ENCODE measurements around the gene RHOD. TPM values are rescaled to one million over a fixed set of nuclear protein-coding genes. Genes with fewer than 3 reads are reported as not detected.

The RHOD gene
- total RNA-seq, 4 donors from 2014 or later, result 9.4 to 23.6 (median 10.4) TPM

GRCh38 chr11:67054346-67054835 is 2.3 kb upstream of the RHOD start:
- DNase-seq, result no peak
- Histone ChIP-seq H3K27ac (no peak overlapping the region), H3K27me3 (no peaks in the 10 kb centered on the region), H3K9me3 (no peaks in the 10 kb centered on the region), H3K4me3 (no peak overlapping the region), H3K4me1 (no peaks in the 10 kb centered on the region), H3K36me3 (no peaks in the 10 kb centered on the region)
- intact Hi-C loops (cut with DNase I; ENCODE audit: low total_unique reads), result no loop called here
- TF ChIP-seq POLR2A (IDR thresholded peaks at IDR 0.05), result no peak
- TF ChIP-seq CTCF (IDR thresholded peaks at IDR 0.05), result no peak

GRCh38 chr11:67054836-67055523 is 1.7 kb upstream of the RHOD start:
- Histone ChIP-seq H3K9me3 (no peaks in the 10 kb centered on the region), H3K36me3 (no peaks in the 10 kb centered on the region), H3K27me3 (no peaks in the 10 kb centered on the region), H3K4me3 (no peak overlapping the region), H3K27ac (no peak overlapping the region), H3K4me1 (no peaks in the 10 kb centered on the region)
- TF ChIP-seq CTCF (IDR thresholded peaks at IDR 0.05) (no peak), POLR2A (IDR thresholded peaks at IDR 0.05) (no peak)
- no peak for DNase-seq
- intact Hi-C loops (cut with DNase I; ENCODE audit: low total_unique reads), result no loop called here

- H3K4me1 ChIP-seq, result no peaks in the 10 kb centered on the region
- peak overlapping the region in 1 of 2 donors; percentile 77 for H3K27ac ChIP-seq
- intact Hi-C loops (cut with DNase I; ENCODE audit: low total_unique reads), result no loop called here
- peak in 1 of 2 donors; percentile 32 for DNase-seq
- H3K36me3 ChIP-seq, result no peaks in the 10 kb centered on the region
- H3K9me3 ChIP-seq, result no peaks in the 10 kb centered on the region
- peak overlapping the region; percentile 29 to 70 for H3K4me3 ChIP-seq
- no peak for TF ChIP-seq CTCF (IDR thresholded peaks at IDR 0.05)
- no peak for TF ChIP-seq POLR2A (IDR thresholded peaks at IDR 0.05)
- no peaks in the 10 kb centered on the region for H3K27me3 ChIP-seq
These were observed 835 bp upstream of the RHOD start for GRCh38 chr11:67055812-67056211.

- H3K4me1 ChIP-seq, result no peaks in the 10 kb centered on the region
- no peaks in the 10 kb centered on the region for H3K9me3 ChIP-seq
- intact Hi-C loops (cut with DNase I; ENCODE audit: low total_unique reads), result no loop called here
- peak overlapping the region; percentile 65 to 77 for H3K27ac ChIP-seq
- no peak for DNase-seq
- peak overlapping the region; percentile 29 to 70 for H3K4me3 ChIP-seq
- TF ChIP-seq POLR2A (IDR thresholded peaks at IDR 0.05), result no peak
- no peak for TF ChIP-seq CTCF (IDR thresholded peaks at IDR 0.05)
- no peaks in the 10 kb centered on the region for H3K27me3 ChIP-seq
- H3K36me3 ChIP-seq, result no peaks in the 10 kb centered on the region
These were observed 592 bp downstream of the RHOD start for GRCh38 chr11:67057205-67057672.

GRCh38 chr11:67058506-67058905 is 1.9 kb downstream of the RHOD start:
- no peak overlapping the region for H3K4me3 ChIP-seq
- H3K27ac ChIP-seq, result no peak overlapping the region
- intact Hi-C loops (cut with DNase I; ENCODE audit: low total_unique reads), result no loop called here
- DNase-seq, result no peak
- H3K4me1 ChIP-seq, result no peaks in the 10 kb centered on the region
- H3K36me3 ChIP-seq, result no peaks in the 10 kb centered on the region
- TF ChIP-seq CTCF (IDR thresholded peaks at IDR 0.05), result no peak
- no peak for TF ChIP-seq POLR2A (IDR thresholded peaks at IDR 0.05)
- H3K9me3 ChIP-seq, result no peaks in the 10 kb centered on the region
- H3K27me3 ChIP-seq, result no peaks in the 10 kb centered on the region

Measured in uterus (tissue), 4 donors.